ENCODE results near the gene COPB2. TPM values are rescaled to one million over a fixed set of nuclear protein-coding genes. Genes with fewer than 3 reads are reported as not detected.

The COPB2 gene
- polyA plus RNA-seq, 1 donor = 132 TPM

- H3K4me1 ChIP-seq (ENCODE audit: control insufficient read depth, insufficient read depth, low read length) = peaks cover 7% of the 10 kb centered on the region
- DNase-seq = peak; percentile 76 to 77
- H3K9me3 ChIP-seq (ENCODE audit: control insufficient read depth, low read depth, low read length) = no peaks in the 10 kb centered on the region
- H3K27ac ChIP-seq (ENCODE audit: low read length) = no peak overlapping the region
- H3K36me3 ChIP-seq (ENCODE audit: control insufficient read depth, insufficient read depth, low read length) = no peaks in the 10 kb centered on the region
- H3K4me3 ChIP-seq (ENCODE audit: low read length) = no peak overlapping the region
- H3K27me3 ChIP-seq (ENCODE audit: control insufficient read depth, insufficient read depth, low read length) = peaks cover 33% of the 10 kb centered on the region
- WGBS (ENCODE audit: insufficient coverage, low lambda C conversion rate) = no CpG with 5 or more reads among the region's 25 CpGs
Observed at GRCh38 chr3:139329364-139329850, 60.0 kb downstream of the COPB2 start.

DNA sequence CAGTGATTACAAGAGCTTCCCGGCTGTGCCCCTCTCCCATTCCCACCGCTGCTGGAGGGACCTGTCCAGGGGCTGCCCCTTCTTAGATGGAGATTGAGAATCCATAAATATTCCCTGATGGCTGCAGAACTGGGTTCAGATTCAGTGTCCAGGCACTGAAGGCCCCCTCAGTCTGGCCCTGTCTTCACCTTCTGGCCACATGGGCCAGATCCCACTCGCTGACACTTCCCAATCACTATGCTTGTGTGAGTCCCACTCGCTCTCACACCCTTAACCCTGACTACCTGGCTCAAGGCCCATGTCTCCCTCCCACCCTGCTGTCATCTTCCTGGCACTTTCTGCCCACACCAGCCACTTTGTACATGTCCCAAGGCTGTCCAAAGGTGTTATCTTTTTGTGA is 61.1 kb downstream of the COPB2 start:
- Histone ChIP-seq H3K27me3 (ENCODE audit: control insufficient read depth, insufficient read depth, low read length) (peaks cover 33% of the 10 kb centered on the region), H3K27ac (ENCODE audit: low read length) (no peak overlapping the region), H3K9me3 (ENCODE audit: control insufficient read depth, low read depth, low read length) (no peaks in the 10 kb centered on the region), H3K4me3 (ENCODE audit: low read length) (no peak overlapping the region), H3K4me1 (ENCODE audit: control insufficient read depth, insufficient read depth, low read length) (peaks cover 7% of the 10 kb centered on the region), H3K36me3 (ENCODE audit: control insufficient read depth, insufficient read depth, low read length) (no peaks in the 10 kb centered on the region)
- DNase-seq = no peak
- WGBS (ENCODE audit: insufficient coverage, low lambda C conversion rate) = no CpG with 5 or more reads among the region's 4 CpGs

- no peak for DNase-seq
- Histone ChIP-seq H3K36me3 (ENCODE audit: control insufficient read depth, insufficient read depth, low read length) (no peaks in the 10 kb centered on the region), H3K9me3 (ENCODE audit: control insufficient read depth, low read depth, low read length) (no peaks in the 10 kb centered on the region), H3K27me3 (ENCODE audit: control insufficient read depth, insufficient read depth, low read length) (peaks cover 35% of the 10 kb centered on the region), H3K4me3 (ENCODE audit: low read length) (no peak overlapping the region), H3K4me1 (ENCODE audit: control insufficient read depth, insufficient read depth, low read length) (peaks cover 7% of the 10 kb centered on the region), H3K27ac (ENCODE audit: low read length) (no peak overlapping the region)
- no CpG with 5 or more reads among the region's 8 CpGs for WGBS (ENCODE audit: insufficient coverage, low lambda C conversion rate)
Observed at GRCh38 chr3:139327861-139328260, 61.6 kb downstream of the COPB2 start.

DNA sequence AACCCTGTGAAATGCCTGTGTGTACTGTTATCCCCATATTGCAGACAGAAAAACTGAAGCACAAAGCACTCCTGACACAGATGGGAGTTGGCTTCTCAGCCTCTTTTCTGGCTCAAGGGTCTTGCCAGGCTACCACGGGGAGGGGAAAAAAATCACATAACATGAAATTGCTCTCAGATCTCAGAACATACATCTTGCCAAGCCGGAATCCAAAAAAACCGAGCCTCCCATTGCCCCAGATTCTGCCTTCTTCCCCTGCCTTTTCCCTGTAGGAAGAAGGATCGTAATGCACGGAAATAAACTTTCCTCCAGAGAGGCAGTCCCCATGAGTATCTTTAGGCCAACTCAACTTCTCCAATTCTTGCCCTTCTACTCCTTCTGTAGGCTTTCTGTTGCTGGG is 62.2 kb downstream of the COPB2 start:
- Histone ChIP-seq H3K9me3 (ENCODE audit: control insufficient read depth, low read depth, low read length) (no peaks in the 10 kb centered on the region), H3K27ac (ENCODE audit: low read length) (no peak overlapping the region), H3K27me3 (ENCODE audit: control insufficient read depth, insufficient read depth, low read length) (peaks cover 35% of the 10 kb centered on the region), H3K36me3 (ENCODE audit: control insufficient read depth, insufficient read depth, low read length) (no peaks in the 10 kb centered on the region), H3K4me1 (ENCODE audit: control insufficient read depth, insufficient read depth, low read length) (peaks cover 7% of the 10 kb centered on the region), H3K4me3 (ENCODE audit: low read length) (no peak overlapping the region)
- no peak for DNase-seq
- WGBS (ENCODE audit: insufficient coverage, low lambda C conversion rate) = 92% methylated on average over 2 of the region's 5 CpGs

- Histone ChIP-seq H3K4me3 (ENCODE audit: low read length) (no peak overlapping the region), H3K36me3 (ENCODE audit: control insufficient read depth, insufficient read depth, low read length) (no peaks in the 10 kb centered on the region), H3K27me3 (ENCODE audit: control insufficient read depth, insufficient read depth, low read length) (peaks cover 35% of the 10 kb centered on the region), H3K9me3 (ENCODE audit: control insufficient read depth, low read depth, low read length) (no peaks in the 10 kb centered on the region), H3K27ac (ENCODE audit: low read length) (no peak overlapping the region), H3K4me1 (ENCODE audit: control insufficient read depth, insufficient read depth, low read length) (peaks cover 7% of the 10 kb centered on the region)
- WGBS (ENCODE audit: insufficient coverage, low lambda C conversion rate) = no CpG with 5 or more reads among the region's 4 CpGs
- DNase-seq = no peak
Observed at GRCh38 chr3:139326707-139327106, 62.7 kb downstream of the COPB2 start.

DNA sequence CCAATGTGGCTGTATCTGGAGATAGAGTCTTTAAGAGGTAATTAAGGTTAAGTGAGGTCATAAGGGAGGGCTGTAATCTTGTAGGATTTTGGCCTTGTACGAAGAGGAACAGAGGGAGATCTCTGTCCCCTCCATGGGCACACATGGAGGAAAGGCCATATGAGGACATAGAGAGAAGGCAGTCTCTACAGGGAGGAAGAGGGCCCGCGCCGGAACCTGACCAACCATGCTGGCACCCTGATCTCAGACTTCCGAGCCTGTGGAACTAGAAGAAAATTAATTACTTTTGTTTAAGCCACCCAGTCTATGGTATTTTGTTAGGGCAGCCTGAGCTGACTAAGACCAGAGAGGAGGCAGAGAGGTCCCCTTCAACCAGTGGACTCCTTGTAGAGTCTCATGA is 63.3 kb downstream of the COPB2 start:
- H3K9me3 ChIP-seq (ENCODE audit: control insufficient read depth, low read depth, low read length) = no peaks in the 10 kb centered on the region
- no peak for DNase-seq
- H3K4me1 ChIP-seq (ENCODE audit: control insufficient read depth, insufficient read depth, low read length) = peaks cover 7% of the 10 kb centered on the region
- H3K27me3 ChIP-seq (ENCODE audit: control insufficient read depth, insufficient read depth, low read length) = peaks cover 30% of the 10 kb centered on the region
- H3K27ac ChIP-seq (ENCODE audit: low read length) = no peak overlapping the region
- no CpG with 5 or more reads among the region's 5 CpGs for WGBS (ENCODE audit: insufficient coverage, low lambda C conversion rate)
- H3K4me3 ChIP-seq (ENCODE audit: low read length) = no peak overlapping the region
- no peaks in the 10 kb centered on the region for H3K36me3 ChIP-seq (ENCODE audit: control insufficient read depth, insufficient read depth, low read length)

DNA sequence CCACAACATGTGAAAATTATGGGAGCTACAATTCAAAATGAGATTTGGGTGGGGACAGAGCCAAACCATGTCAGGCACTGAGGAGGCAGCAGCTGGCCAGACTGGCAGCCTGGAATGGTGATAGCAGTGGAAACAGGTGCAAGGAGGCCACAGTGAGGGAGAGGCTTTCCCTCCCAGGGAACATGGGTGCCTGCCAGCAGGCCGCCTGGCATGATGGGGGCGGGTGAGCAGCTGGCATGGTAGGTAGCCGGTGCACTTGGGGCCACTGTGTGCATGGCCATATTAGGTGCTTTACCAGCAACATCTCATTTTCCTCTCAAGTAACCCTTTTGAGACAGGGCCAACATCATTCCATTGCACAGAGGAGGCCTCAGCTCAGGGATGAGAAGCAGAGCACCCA is 63.9 kb downstream of the COPB2 start:
- no peaks in the 10 kb centered on the region for H3K36me3 ChIP-seq (ENCODE audit: control insufficient read depth, insufficient read depth, low read length)
- peaks cover 7% of the 10 kb centered on the region for H3K4me1 ChIP-seq (ENCODE audit: control insufficient read depth, insufficient read depth, low read length)
- no peaks in the 10 kb centered on the region for H3K9me3 ChIP-seq (ENCODE audit: control insufficient read depth, low read depth, low read length)
- DNase-seq = no peak
- no peak overlapping the region for H3K27ac ChIP-seq (ENCODE audit: low read length)
- no CpG with 5 or more reads among the region's 3 CpGs for WGBS (ENCODE audit: insufficient coverage, low lambda C conversion rate)
- H3K27me3 ChIP-seq (ENCODE audit: control insufficient read depth, insufficient read depth, low read length) = peaks cover 27% of the 10 kb centered on the region
- H3K4me3 ChIP-seq (ENCODE audit: low read length) = no peak overlapping the region

DNA sequence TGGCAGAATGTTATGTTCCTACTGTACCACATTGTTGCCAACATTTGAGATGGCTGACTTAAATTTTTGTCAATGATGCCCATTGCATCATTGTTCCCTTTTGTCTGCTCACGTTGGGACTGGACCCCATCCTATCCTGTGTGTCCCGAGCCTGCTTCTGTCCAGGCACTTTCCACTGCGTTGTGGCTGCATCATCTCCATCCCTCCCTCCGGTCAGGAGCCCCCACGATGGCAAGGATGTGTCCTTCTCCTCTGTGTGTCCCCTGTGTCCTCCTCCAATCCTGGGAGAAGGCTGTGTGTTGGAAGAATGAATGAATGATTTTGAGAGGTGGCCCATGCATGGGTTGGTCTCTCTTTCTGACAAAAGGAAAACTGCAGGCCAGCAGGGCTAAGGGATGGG is 65.0 kb downstream of the COPB2 start:
- H3K27ac ChIP-seq (ENCODE audit: low read length) = no peak overlapping the region
- no peak overlapping the region for H3K4me3 ChIP-seq (ENCODE audit: low read length)
- DNase-seq = no peak
- no CpG with 5 or more reads among the region's 5 CpGs for WGBS (ENCODE audit: insufficient coverage, low lambda C conversion rate)
- H3K36me3 ChIP-seq (ENCODE audit: control insufficient read depth, insufficient read depth, low read length) = no peaks in the 10 kb centered on the region
- H3K27me3 ChIP-seq (ENCODE audit: control insufficient read depth, insufficient read depth, low read length) = peaks cover 22% of the 10 kb centered on the region
- peaks cover 5% of the 10 kb centered on the region for H3K4me1 ChIP-seq (ENCODE audit: control insufficient read depth, insufficient read depth, low read length)
- H3K9me3 ChIP-seq (ENCODE audit: control insufficient read depth, low read depth, low read length) = no peaks in the 10 kb centered on the region

- WGBS (ENCODE audit: insufficient coverage, low lambda C conversion rate) = no CpG with 5 or more reads among the region's 7 CpGs
- no peak overlapping the region for H3K4me3 ChIP-seq (ENCODE audit: low read length)
- DNase-seq = no peak
- H3K27me3 ChIP-seq (ENCODE audit: control insufficient read depth, insufficient read depth, low read length) = peaks cover 19% of the 10 kb centered on the region
- no peak overlapping the region for H3K27ac ChIP-seq (ENCODE audit: low read length)
- H3K36me3 ChIP-seq (ENCODE audit: control insufficient read depth, insufficient read depth, low read length) = no peaks in the 10 kb centered on the region
- no peaks in the 10 kb centered on the region for H3K4me1 ChIP-seq (ENCODE audit: control insufficient read depth, insufficient read depth, low read length)
- no peaks in the 10 kb centered on the region for H3K9me3 ChIP-seq (ENCODE audit: control insufficient read depth, low read depth, low read length)
Observed at GRCh38 chr3:139323146-139323545, 66.3 kb downstream of the COPB2 start.

DNA sequence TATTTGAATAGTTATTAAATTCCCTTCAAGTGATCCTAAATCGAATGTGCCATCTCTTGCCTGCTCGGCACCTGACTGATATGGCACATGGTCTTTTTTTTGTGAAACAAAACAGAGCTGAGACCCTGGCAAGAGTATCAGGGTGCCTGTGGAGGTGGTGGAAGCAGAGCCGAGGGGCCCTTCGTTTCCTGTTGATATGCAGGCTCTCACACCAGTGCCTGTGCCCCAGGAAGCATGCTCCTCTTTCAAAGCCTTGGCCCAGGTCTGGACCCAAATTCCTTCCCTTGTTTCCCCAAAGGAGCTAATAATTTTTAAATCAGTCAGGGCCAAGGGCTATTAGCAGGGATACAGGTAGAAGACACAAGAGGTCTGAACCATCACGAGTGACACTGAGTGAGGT is 67.1 kb downstream of the COPB2 start:
- H3K4me1 ChIP-seq (ENCODE audit: control insufficient read depth, insufficient read depth, low read length) = no peaks in the 10 kb centered on the region
- H3K36me3 ChIP-seq (ENCODE audit: control insufficient read depth, insufficient read depth, low read length) = no peaks in the 10 kb centered on the region
- no peak for DNase-seq
- no peak overlapping the region for H3K4me3 ChIP-seq (ENCODE audit: low read length)
- no peaks in the 10 kb centered on the region for H3K9me3 ChIP-seq (ENCODE audit: control insufficient read depth, low read depth, low read length)
- H3K27ac ChIP-seq (ENCODE audit: low read length) = no peak overlapping the region
- WGBS (ENCODE audit: insufficient coverage, low lambda C conversion rate) = no CpG with 5 or more reads among the region's 5 CpGs
- H3K27me3 ChIP-seq (ENCODE audit: control insufficient read depth, insufficient read depth, low read length) = peaks cover 17% of the 10 kb centered on the region

GRCh38 chr3:139320551-139321309 is 68.7 kb downstream of the COPB2 start:
- H3K27ac ChIP-seq (ENCODE audit: low read length) = no peak overlapping the region
- H3K4me1 ChIP-seq (ENCODE audit: control insufficient read depth, insufficient read depth, low read length) = no peaks in the 10 kb centered on the region
- H3K9me3 ChIP-seq (ENCODE audit: control insufficient read depth, low read depth, low read length) = no peaks in the 10 kb centered on the region
- no peak overlapping the region for H3K4me3 ChIP-seq (ENCODE audit: low read length)
- H3K36me3 ChIP-seq (ENCODE audit: control insufficient read depth, insufficient read depth, low read length) = no peaks in the 10 kb centered on the region
- 80% methylated on average over 1 of the region's 8 CpGs for WGBS (ENCODE audit: insufficient coverage, low lambda C conversion rate)
- no peak for DNase-seq
- peaks cover 17% of the 10 kb centered on the region for H3K27me3 ChIP-seq (ENCODE audit: control insufficient read depth, insufficient read depth, low read length)
